Activated naive CD4-positive, alpha-beta T cell treated with anti-CD3 and anti-CD28 coated beads for 36 hours (primary cell): ENCODE data around the gene PPP2R5A. TPM values are rescaled to one million over a fixed set of nuclear protein-coding genes. Genes with fewer than 3 reads are reported as not detected.
"Not testable (repeated sequence)": the region's sequence is repeated elsewhere in the genome, so short reads cannot be mapped to it uniquely, and the experiment has no call there.

Experiments used
- CTCF ChIA-PET: fragments of 350-600 bp; sonication (Branson Sonifier 250); formaldehyde crosslinking; loops from one replicate; lab custom pipeline; 2021; ENCODE audit warnings: antibody characterized with exemption; lab: Charles Lee
- DNase-seq: peaks from one replicate; pipeline ENCODE4 v3.0.0-alpha.2; 2020
- H3K27ac Mint-ChIP-seq: one replicate; pipeline ENCODE4 v1.8.0; 2021; ENCODE audit warnings: mild to moderate bottlenecking, mixed read lengths
- H3K27me3 Mint-ChIP-seq: one replicate; pipeline ENCODE4 v1.8.0; 2021; ENCODE audit warnings: low read depth, mixed read lengths
- H3K36me3 Mint-ChIP-seq: one replicate; pipeline ENCODE4 v1.8.0; 2021; ENCODE audit warnings: low read depth, mixed read lengths
- H3K4me1 Mint-ChIP-seq: one replicate; pipeline ENCODE4 v1.8.0; 2021; ENCODE audit warnings: low read depth, mixed read lengths
- H3K4me3 Mint-ChIP-seq: one replicate; pipeline ENCODE4 v1.8.0; 2021; ENCODE audit warnings: mild to moderate bottlenecking, moderate library complexity, mixed read lengths
- H3K9me3 Mint-ChIP-seq: one replicate; pipeline ENCODE4 v1.8.0; 2021; ENCODE audit warnings: mixed read lengths
- intact Hi-C: fragments of 100-400 bp; cut with micrococcal nuclease; formaldehyde crosslinking; loops from one replicate; pipeline ENCODE4 v1.15.1; 2023
- total RNA-seq, 2 experiments: library from RNA; stranded (reverse); gene quantifications; one replicate each; pipeline ENCODE4 v1.2.3, GENCODE V29; 2021

Gene PPP2R5A
- total RNA-seq, 2 experiments from 2014 or later = 30.6 to 31.4 TPM

DNA sequence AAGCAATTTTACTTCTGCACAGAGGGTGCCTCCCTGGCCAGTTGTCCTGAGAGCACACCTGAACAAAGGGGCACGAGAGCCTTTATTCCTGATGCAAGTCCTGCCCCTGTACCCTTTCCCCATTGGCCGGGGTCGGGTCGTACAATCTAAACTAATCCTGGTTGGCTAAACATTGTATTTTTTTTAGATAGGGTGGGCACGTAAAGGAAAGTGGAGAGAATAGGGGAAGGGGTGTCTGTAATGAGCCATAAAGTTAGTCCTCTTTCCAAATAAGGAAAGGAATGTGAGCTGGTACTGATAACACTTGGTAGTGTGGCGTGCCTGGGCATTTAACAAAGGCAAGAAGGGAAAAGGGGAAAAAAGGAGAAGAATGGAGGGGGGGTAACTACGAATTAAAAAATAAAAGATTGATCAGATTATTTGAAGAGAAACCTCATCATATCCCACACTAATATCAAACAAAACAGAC, 20.8 kb downstream of the PPP2R5A start:
- H3K27ac Mint-ChIP-seq, H3K4me3 Mint-ChIP-seq, CTCF ChIA-PET, H3K9me3 Mint-ChIP-seq, DNase-seq, intact Hi-C loops, H3K27me3 Mint-ChIP-seq: not testable (repeated sequence)
- Mint-ChIP-seq H3K4me1 (peaks cover 55% of the 10 kb centered on the region), H3K36me3 (peaks cover 34% of the 10 kb centered on the region)

DNA sequence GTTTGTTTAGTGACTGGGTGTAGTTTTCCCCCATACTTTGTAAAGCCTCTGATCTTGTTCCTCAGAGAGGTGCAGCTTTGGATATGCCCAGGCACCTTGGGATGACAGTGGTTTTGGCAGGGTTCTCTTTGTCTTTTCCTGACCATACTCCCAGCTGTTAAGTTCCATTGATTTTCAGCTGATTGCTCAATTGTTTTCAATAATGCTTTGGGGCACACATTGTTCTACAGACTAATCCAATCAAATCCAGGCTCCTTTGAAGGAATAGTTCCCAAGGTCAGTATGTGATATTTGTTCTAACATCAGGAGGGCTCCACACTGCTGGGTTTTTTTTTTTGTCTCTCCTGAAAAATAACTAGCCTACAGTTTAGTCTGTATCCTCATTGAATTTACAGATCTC, 24.8 kb downstream of the PPP2R5A start:
- Mint-ChIP-seq H3K27ac (no peak overlapping the region), H3K4me3 (no peak overlapping the region), H3K36me3 (peaks cover 37% of the 10 kb centered on the region), H3K27me3 (no peaks in the 10 kb centered on the region), H3K9me3 (peaks cover 8% of the 10 kb centered on the region), H3K4me1 (peaks cover 43% of the 10 kb centered on the region)
- intact Hi-C loops = loop anchor here (2.0 kb wide), 1 partner anchor 15 kb away; no protein-coding TSS in a partner anchor
- DNase-seq = no peak
- CTCF ChIA-PET = interaction anchor here (0.7 to 2.3 kb wide), 4 partner anchors 19 to 274 kb away, joined by 3 to 7 read pairs (median 4); partner anchors contain the start of genes DTL and INTS7

DNA sequence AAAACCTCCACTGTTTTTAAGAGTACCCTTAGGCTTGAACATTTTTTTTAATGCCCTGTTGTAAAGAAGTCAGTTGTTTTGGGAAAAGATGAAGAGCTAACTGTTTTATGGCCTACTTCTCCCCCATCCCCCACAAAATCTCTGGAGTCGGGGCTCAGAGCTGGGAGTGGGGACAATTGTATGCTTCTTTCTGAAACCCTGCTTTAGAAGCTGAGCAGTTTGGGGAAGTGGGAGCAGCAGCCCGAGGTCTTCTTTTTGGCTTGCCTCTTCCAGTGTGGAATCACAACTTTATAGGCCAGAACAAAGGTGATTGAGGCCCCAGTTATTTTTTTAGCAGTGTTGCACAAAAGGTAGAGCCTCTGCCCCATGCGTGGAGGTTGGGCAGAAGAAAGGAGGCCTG, 25.2 kb downstream of the PPP2R5A start:
- DNase-seq = no peak
- Mint-ChIP-seq H3K27ac (no peak overlapping the region), H3K9me3 (peaks cover 6% of the 10 kb centered on the region), H3K4me1 (peaks cover 43% of the 10 kb centered on the region), H3K36me3 (peaks cover 34% of the 10 kb centered on the region), H3K27me3 (no peaks in the 10 kb centered on the region), H3K4me3 (no peak overlapping the region)
- intact Hi-C loops = no loop called here
- CTCF ChIA-PET = interaction anchor here (0.7 to 2.3 kb wide), 6 partner anchors 19 to 275 kb away, joined by 3 to 7 read pairs (median 4); partner anchors contain the start of genes DTL and INTS7

DNA sequence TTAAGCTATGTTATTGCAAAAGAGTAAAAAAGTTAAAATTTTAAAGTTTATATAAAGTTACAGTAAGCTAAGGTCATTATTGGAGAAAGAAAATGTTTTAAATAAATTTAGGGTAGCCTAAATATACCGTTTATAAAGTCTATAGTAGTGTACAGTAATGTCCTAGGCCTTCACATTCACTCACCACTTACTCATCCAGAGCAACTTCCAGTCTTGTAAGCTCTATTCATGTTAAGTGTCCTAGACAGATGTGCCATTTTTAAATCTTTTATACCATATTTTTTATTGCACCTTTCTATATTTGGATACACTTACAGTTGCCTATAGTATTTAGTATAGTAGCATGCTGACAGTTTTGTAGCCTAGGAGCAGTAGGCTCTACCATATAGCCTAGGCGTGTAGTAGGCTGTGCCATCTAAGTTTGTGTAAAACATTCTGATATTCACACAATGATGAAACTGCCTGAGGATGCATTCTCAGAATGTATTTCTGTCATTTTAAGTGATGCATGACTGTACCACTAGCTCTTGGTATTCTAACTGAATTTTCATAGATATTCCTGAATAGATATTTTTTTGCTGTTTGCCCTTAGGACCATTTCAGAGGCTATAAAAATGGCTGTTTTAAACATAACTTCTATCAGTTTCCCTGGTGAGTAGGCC, 26.8 kb downstream of the PPP2R5A start:
- H3K4me3 Mint-ChIP-seq = no peak overlapping the region
- no peak for DNase-seq
- H3K4me1 Mint-ChIP-seq = peaks cover 49% of the 10 kb centered on the region
- CTCF ChIA-PET = interaction anchor here (0.6 to 2.3 kb wide), 3 partner anchors 21 to 276 kb away, joined by 3 to 7 read pairs (median 5); partner anchors contain the start of genes DTL and INTS7
- intact Hi-C loops = no loop called here
- H3K27me3 Mint-ChIP-seq = no peaks in the 10 kb centered on the region
- peaks cover 31% of the 10 kb centered on the region for H3K36me3 Mint-ChIP-seq
- no peaks in the 10 kb centered on the region for H3K9me3 Mint-ChIP-seq
- H3K27ac Mint-ChIP-seq = no peak overlapping the region

DNA sequence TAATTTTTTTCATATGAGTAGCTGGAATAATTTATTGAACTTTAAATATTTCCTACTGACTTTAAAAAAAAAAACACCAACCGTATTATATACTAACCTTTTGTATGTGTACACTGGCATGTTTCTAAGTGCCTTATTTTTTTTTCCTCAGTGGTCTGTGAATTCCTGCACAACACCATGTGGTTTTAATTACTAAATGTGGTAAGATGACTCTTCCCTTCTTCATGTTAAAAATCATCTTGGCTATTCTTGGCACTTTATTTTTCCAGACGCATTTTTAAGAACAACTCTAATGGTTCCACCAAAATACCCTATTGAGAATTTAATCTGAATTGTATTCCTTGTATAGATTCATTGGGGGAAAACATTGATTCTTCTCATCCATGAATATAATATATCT, 28.4 kb downstream of the PPP2R5A start:
- Mint-ChIP-seq H3K4me3 (no peak overlapping the region), H3K36me3 (peaks cover 23% of the 10 kb centered on the region), H3K27me3 (no peaks in the 10 kb centered on the region), H3K4me1 (peaks cover 53% of the 10 kb centered on the region), H3K9me3 (no peaks in the 10 kb centered on the region), H3K27ac (no peak overlapping the region)
- intact Hi-C loops = loop anchor here (2.0 kb wide), 1 partner anchor 13 kb away; no protein-coding TSS in a partner anchor
- DNase-seq = no peak
- CTCF ChIA-PET = interaction anchor here (0.7 to 1.1 kb wide), 3 partner anchors 59 to 633 kb away, joined by 3 to 4 read pairs (median 3); no protein-coding TSS in a partner anchor

DNA sequence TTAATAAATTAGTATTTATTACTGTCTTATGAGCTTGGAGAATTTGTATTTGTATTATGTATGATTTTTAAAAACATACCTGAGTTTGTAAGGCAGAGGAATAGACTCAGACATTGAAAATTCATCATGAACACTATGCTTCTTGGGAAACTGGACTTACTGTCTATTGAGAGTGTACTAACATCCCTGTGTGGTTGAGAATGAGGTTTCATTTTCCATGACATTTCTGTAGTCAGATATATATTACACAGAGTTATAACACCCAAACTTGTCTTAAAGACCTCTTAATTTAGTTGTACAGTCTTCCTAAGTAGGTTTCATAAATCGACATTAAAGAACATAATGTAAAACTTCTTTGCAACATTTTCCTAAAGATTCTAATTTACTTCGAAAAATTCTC, 30.0 kb downstream of the PPP2R5A start:
- Mint-ChIP-seq H3K4me1 (peaks cover 47% of the 10 kb centered on the region), H3K4me3 (no peak overlapping the region), H3K36me3 (peaks cover 13% of the 10 kb centered on the region), H3K27me3 (no peaks in the 10 kb centered on the region), H3K27ac (no peak overlapping the region), H3K9me3 (no peaks in the 10 kb centered on the region)
- CTCF ChIA-PET = interaction anchor here (1.5 kb wide), 1 partner anchor 21 kb away, joined by 10 read pairs; no protein-coding TSS in a partner anchor
- DNase-seq = no peak
- intact Hi-C loops = loop anchor here (2.0 to 5.0 kb wide), 2 partner anchors 14 to 253 kb away; no protein-coding TSS in a partner anchor

DNA sequence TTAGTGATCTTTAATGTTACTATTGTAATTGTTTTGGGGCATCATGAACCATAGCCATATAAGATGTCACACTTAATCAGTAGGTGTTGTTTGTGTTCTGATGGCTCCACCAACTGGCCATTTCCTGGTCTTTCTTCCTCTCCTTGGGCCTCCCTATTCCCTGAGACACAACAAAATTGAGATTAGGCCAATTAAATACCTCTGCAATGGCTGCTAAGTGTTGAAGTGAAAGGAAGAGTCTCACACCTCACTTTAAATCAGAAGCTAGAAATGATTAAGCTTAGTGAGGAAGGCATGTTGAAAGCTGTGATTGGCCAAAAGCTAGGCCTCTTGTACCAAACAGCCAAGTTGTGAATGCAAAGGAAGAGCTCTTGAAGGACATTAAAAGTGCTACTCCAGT, 30.7 kb downstream of the PPP2R5A start:
- H3K4me1 Mint-ChIP-seq = peaks cover 40% of the 10 kb centered on the region
- H3K9me3 Mint-ChIP-seq = no peaks in the 10 kb centered on the region
- CTCF ChIA-PET = interaction anchor here (0.6 to 1.0 kb wide), 5 partner anchors 25 to 254 kb away, joined by 3 to 5 read pairs (median 3); no protein-coding TSS in a partner anchor
- DNase-seq = peak; percentile 49
- H3K4me3 Mint-ChIP-seq = no peak overlapping the region
- peak overlapping the region; percentile 2 for H3K27ac Mint-ChIP-seq
- no peaks in the 10 kb centered on the region for H3K27me3 Mint-ChIP-seq
- intact Hi-C loops = loop anchor here (1.0 to 5.0 kb wide), 3 partner anchors 15 to 254 kb away; partner anchors contain the start of gene PPP2R5A
- H3K36me3 Mint-ChIP-seq = peaks cover 11% of the 10 kb centered on the region

DNA sequence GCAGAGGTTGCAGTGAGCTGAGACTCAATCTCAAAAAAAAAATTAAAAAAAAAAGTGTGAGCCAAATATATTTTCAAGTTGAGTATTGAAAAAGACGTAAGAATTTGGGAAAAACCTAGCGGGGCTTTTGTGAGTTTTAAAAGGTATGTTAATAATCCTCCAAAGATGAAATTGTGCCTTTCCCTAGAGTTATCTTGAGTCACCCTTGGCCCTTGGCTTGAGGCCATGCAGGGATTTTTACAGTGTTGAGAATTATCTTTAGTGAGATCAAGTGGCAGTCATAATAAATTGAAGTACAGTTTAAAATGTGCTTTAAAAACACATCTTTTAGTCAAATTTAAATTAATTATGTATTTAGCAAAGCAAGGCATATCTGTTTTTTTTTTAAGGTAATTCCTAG, 32.7 kb downstream of the PPP2R5A start:
- no peak overlapping the region for H3K4me3 Mint-ChIP-seq
- no peaks in the 10 kb centered on the region for H3K9me3 Mint-ChIP-seq
- H3K27me3 Mint-ChIP-seq = no peaks in the 10 kb centered on the region
- H3K36me3 Mint-ChIP-seq = peaks cover 6% of the 10 kb centered on the region
- intact Hi-C loops = loop anchor here (5.0 kb wide), 1 partner anchor 256 kb away; no protein-coding TSS in a partner anchor
- no peak for DNase-seq
- peaks cover 41% of the 10 kb centered on the region for H3K4me1 Mint-ChIP-seq
- H3K27ac Mint-ChIP-seq = no peak overlapping the region
- CTCF ChIA-PET = interaction anchor here (0.9 to 1.3 kb wide), 2 partner anchors 139 to 247 kb away, joined by 3 to 5 read pairs; no protein-coding TSS in a partner anchor

DNA sequence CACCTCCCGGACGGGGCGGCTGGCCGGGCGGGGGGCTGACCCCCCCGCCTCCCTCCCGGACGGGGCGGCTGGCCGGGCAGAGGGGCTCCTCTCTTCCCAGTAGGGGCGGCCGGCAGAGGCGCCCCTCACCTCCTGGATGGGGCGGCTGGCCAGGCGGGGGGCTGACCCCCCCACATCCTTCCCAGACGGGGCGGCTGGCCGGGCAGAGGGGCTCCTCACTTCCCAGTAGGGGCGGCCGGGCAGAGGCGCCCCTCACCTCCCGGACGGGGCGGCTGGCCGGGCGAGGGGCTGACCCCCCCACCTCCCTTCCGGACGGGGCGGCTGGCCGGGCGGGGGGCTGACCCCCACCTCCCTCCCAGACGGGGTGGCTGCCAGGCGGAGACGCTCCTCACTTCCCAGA, 35.8 kb downstream of the PPP2R5A start:
- DNase-seq, H3K36me3 Mint-ChIP-seq, H3K9me3 Mint-ChIP-seq, CTCF ChIA-PET, H3K27ac Mint-ChIP-seq, intact Hi-C loops, H3K4me3 Mint-ChIP-seq, H3K27me3 Mint-ChIP-seq: not testable (repeated sequence)
- H3K4me1 Mint-ChIP-seq = peaks cover 39% of the 10 kb centered on the region

DNA sequence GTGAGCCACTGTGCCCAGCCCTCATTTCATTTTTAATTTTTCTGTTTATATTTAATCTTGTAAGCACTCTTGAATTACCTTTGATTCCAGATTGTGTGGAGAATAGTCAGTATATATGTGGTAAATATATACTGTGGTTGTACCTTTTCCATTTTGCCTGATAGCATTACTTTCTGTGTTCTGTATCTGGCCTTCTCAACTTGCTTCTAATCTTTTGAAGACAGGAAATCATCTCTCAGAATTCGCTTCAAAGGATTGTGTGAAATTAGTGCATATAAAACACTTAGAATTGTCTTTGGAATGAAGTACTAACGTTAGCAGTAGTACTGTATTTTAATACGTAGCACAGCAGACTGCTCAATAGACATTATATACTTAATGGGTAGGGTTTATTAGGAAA, 37.9 kb downstream of the PPP2R5A start:
- no peak overlapping the region for H3K4me3 Mint-ChIP-seq
- CTCF ChIA-PET = no interaction called here
- H3K27me3 Mint-ChIP-seq = no peaks in the 10 kb centered on the region
- DNase-seq = no peak
- H3K36me3 Mint-ChIP-seq = peaks cover 5% of the 10 kb centered on the region
- no peaks in the 10 kb centered on the region for H3K9me3 Mint-ChIP-seq
- no peak overlapping the region for H3K27ac Mint-ChIP-seq
- intact Hi-C loops = loop anchor here (2.0 kb wide), 1 partner anchor 22 kb away; no protein-coding TSS in a partner anchor
- H3K4me1 Mint-ChIP-seq = peaks cover 25% of the 10 kb centered on the region

DNA sequence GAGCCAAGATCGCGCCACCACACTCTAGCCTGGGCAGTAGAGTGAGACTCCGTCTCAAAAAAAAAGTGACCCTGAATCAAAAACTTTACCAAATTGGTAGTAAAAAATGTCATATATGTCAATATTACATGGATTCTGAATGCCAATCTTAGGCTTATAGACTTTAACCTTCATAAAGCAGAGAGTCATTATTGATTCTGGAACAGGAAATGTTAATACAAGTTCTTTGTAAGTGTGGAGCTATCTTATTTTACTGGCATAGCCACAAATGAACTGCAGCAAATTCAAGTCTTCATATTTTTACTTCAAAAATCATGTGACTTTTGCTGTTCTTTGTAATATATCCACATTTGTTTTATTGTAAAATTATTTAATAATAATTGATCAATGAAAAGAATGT, 41.3 kb downstream of the PPP2R5A start:
- Mint-ChIP-seq H3K9me3 (no peaks in the 10 kb centered on the region), H3K36me3 (peaks cover 5% of the 10 kb centered on the region), H3K27ac (no peak overlapping the region), H3K27me3 (no peaks in the 10 kb centered on the region), H3K4me1 (peaks cover 20% of the 10 kb centered on the region), H3K4me3 (no peak overlapping the region)
- no peak for DNase-seq
- intact Hi-C loops = no loop called here
- CTCF ChIA-PET = interaction anchor here (1.1 kb wide), 1 partner anchor 129 kb away, joined by 3 read pairs; no protein-coding TSS in a partner anchor

DNA sequence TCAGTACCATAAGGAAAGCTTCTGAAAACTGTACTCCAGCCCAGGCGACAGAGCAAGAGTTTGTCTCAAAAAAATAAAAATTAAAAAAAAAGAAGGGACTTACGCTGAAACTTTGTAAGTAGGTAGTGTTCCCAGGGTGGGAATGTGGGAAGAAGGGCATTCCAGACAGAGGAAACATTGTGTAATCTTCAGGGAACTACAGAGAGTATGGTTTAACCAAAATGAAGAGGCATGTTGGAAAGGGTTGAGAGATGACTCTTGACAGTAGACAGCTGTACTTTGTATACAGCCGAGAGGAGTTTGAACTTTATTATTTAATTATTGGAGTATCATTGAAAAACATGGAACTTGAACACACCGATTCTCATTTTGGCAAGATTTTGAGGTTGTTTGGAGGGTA, 43.0 kb downstream of the PPP2R5A start:
- no peak for DNase-seq
- H3K27ac Mint-ChIP-seq = no peak overlapping the region
- CTCF ChIA-PET = no interaction called here
- H3K27me3 Mint-ChIP-seq = no peaks in the 10 kb centered on the region
- no peaks in the 10 kb centered on the region for H3K9me3 Mint-ChIP-seq
- H3K4me3 Mint-ChIP-seq = no peak overlapping the region
- intact Hi-C loops = no loop called here
- H3K4me1 Mint-ChIP-seq = peaks cover 11% of the 10 kb centered on the region
- H3K36me3 Mint-ChIP-seq = peaks cover 8% of the 10 kb centered on the region
